Astrocyte (in vitro differentiated cells and primary cell): ENCODE results near the gene GRK5. TPM values are rescaled to one million over a fixed set of nuclear protein-coding genes. Genes with fewer than 3 reads are reported as not detected.
A peak's percentile ranks its signal among the peaks of the same experiment; 100 is the strongest.

Experiments used
- DNase-seq: peaks from one replicate; pipeline ENCODE4 v3.0.0-alpha.2; 2010; ENCODE audit warnings: low read depth
- FAIRE-seq: peaks from 2 replicates; lab custom pipeline; 2011; peaks lifted over from hg19 to GRCh38; lab: Jason Lieb, UNC
- H2AFZ ChIP-seq: 2 replicates; pipeline ENCODE4 v1.6.0; 2012; ENCODE audit warnings: low read depth, low read length, inconsistent platforms
- H3K27ac ChIP-seq: 2 replicates; pipeline ENCODE4 v1.5.1; 2011; ENCODE audit warnings: low read depth, low read length, inconsistent platforms
- H3K27me3 ChIP-seq: 2 replicates; pipeline ENCODE4 v1.6.0; 2011; ENCODE audit warnings: low read length, inconsistent platforms; ENCODE audit not compliant: insufficient read depth
- H3K36me3 ChIP-seq: 2 replicates; pipeline ENCODE4 v1.5.1; 2011; ENCODE audit warnings: low read length, inconsistent platforms; ENCODE audit not compliant: insufficient read depth
- H3K4me1 ChIP-seq: 2 replicates; pipeline ENCODE4 v1.5.1; 2011; ENCODE audit warnings: low read length, inconsistent platforms; ENCODE audit not compliant: insufficient read depth
- H3K4me2 ChIP-seq: 2 replicates; pipeline ENCODE4 v1.6.0; 2012; ENCODE audit warnings: low read length, inconsistent platforms
- H3K4me3 ChIP-seq: 2 replicates; pipeline ENCODE4 v1.5.1; 2011; ENCODE audit warnings: low read depth, mild to moderate bottlenecking, low read length, inconsistent platforms; ENCODE audit not compliant: insufficient read depth
- H3K79me2 ChIP-seq: 2 replicates; pipeline ENCODE4 v1.6.0; 2012; ENCODE audit warnings: mild to moderate bottlenecking, low read length, inconsistent platforms; ENCODE audit not compliant: insufficient read depth
- H3K9ac ChIP-seq: 2 replicates; pipeline ENCODE4 v1.6.0; 2012; ENCODE audit warnings: mild to moderate bottlenecking, low read length, inconsistent platforms
- H3K9me3 ChIP-seq: 2 replicates; pipeline ENCODE4 v1.5.1; 2012; ENCODE audit warnings: low read depth, mild to moderate bottlenecking, low read length, inconsistent platforms; ENCODE audit not compliant: insufficient read depth
- H4K20me1 ChIP-seq: 2 replicates; pipeline ENCODE4 v1.6.0; 2012; ENCODE audit warnings: low read length, inconsistent platforms; ENCODE audit not compliant: insufficient read depth
- H3K27ac Mint-ChIP-seq: one replicate; pipeline ENCODE4 v1.8.0; 2021; ENCODE audit warnings: mild to moderate bottlenecking, mixed read lengths; ENCODE audit not compliant: unreplicated experiment
- H3K27me3 Mint-ChIP-seq: one replicate; pipeline ENCODE4 v1.8.0; 2021; ENCODE audit warnings: low read depth, mixed read lengths; ENCODE audit not compliant: unreplicated experiment
- H3K36me3 Mint-ChIP-seq: one replicate; pipeline ENCODE4 v1.8.0; 2021; ENCODE audit warnings: low read depth, mixed read lengths; ENCODE audit not compliant: unreplicated experiment
- H3K4me1 Mint-ChIP-seq: one replicate; pipeline ENCODE4 v1.8.0; 2021; ENCODE audit warnings: low read depth, mixed read lengths; ENCODE audit not compliant: unreplicated experiment
- H3K4me3 Mint-ChIP-seq: one replicate; pipeline ENCODE4 v1.8.0; 2021; ENCODE audit warnings: mild to moderate bottlenecking, moderate library complexity, mixed read lengths; ENCODE audit not compliant: unreplicated experiment
- H3K9me3 Mint-ChIP-seq: one replicate; pipeline ENCODE4 v1.8.0; 2021; ENCODE audit warnings: mild to moderate bottlenecking, mixed read lengths; ENCODE audit not compliant: unreplicated experiment
- EZH2 ChIP-seq: IDR thresholded peaks from 2 replicates; pipeline ENCODE4 v1.6.1; 2012; ENCODE audit warnings: mild to moderate bottlenecking, low read length, inconsistent platforms; ENCODE audit not compliant: insufficient read depth
- total RNA-seq: library from RNA; stranded (reverse); gene quantifications from 2 replicates; pipeline ENCODE4 v1.2.1, GENCODE V29; 2021
- TF ChIP-seq, protein P1 (sequence below): IDR thresholded peaks from 2 replicates; pipeline ENCODE4 v1.5.1; 2011; ENCODE audit warnings: low read depth, mild to moderate bottlenecking, inconsistent platforms, low read length, moderate library complexity; ENCODE audit not compliant: insufficient read depth

The GRK5 gene
- total RNA-seq, 1 donor from 2014 or later, result 8.5 TPM

- H3K36me3 ChIP-seq, result no peaks in the 10 kb centered on the region
- no peak overlapping the region for H3K4me3 Mint-ChIP-seq
- H4K20me1 ChIP-seq, result no peaks in the 10 kb centered on the region
- H3K4me1 Mint-ChIP-seq, result peaks cover 2% of the 10 kb centered on the region
- TF ChIP-seq, protein P1, sequence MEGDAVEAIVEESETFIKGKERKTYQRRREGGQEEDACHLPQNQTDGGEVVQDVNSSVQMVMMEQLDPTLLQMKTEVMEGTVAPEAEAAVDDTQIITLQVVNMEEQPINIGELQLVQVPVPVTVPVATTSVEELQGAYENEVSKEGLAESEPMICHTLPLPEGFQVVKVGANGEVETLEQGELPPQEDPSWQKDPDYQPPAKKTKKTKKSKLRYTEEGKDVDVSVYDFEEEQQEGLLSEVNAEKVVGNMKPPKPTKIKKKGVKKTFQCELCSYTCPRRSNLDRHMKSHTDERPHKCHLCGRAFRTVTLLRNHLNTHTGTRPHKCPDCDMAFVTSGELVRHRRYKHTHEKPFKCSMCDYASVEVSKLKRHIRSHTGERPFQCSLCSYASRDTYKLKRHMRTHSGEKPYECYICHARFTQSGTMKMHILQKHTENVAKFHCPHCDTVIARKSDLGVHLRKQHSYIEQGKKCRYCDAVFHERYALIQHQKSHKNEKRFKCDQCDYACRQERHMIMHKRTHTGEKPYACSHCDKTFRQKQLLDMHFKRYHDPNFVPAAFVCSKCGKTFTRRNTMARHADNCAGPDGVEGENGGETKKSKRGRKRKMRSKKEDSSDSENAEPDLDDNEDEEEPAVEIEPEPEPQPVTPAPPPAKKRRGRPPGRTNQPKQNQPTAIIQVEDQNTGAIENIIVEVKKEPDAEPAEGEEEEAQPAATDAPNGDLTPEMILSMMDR, result no peak
- TF ChIP-seq EZH2, result no peak
- H3K4me2 ChIP-seq, result no peak overlapping the region
- H3K27ac Mint-ChIP-seq, result no peak overlapping the region
- peaks cover 4% of the 10 kb centered on the region for H3K9me3 Mint-ChIP-seq
- no peak for FAIRE-seq
- no peak overlapping the region for H2AFZ ChIP-seq
- H3K27me3 ChIP-seq, result peaks cover 36% of the 10 kb centered on the region
- no peaks in the 10 kb centered on the region for H3K9me3 ChIP-seq
- H3K36me3 Mint-ChIP-seq, result peaks cover 2% of the 10 kb centered on the region
- no peak for DNase-seq
- no peaks in the 10 kb centered on the region for H3K79me2 ChIP-seq
- no peak overlapping the region for H3K9ac ChIP-seq
- H3K4me3 ChIP-seq, result no peak overlapping the region
- H3K27me3 Mint-ChIP-seq, result peaks cover 52% of the 10 kb centered on the region
- no peak overlapping the region for H3K27ac ChIP-seq
- no peaks in the 10 kb centered on the region for H3K4me1 ChIP-seq
Measured at GRCh38 chr10:119480667-119481066, 273.3 kb downstream of the GRK5 start.

DNA sequence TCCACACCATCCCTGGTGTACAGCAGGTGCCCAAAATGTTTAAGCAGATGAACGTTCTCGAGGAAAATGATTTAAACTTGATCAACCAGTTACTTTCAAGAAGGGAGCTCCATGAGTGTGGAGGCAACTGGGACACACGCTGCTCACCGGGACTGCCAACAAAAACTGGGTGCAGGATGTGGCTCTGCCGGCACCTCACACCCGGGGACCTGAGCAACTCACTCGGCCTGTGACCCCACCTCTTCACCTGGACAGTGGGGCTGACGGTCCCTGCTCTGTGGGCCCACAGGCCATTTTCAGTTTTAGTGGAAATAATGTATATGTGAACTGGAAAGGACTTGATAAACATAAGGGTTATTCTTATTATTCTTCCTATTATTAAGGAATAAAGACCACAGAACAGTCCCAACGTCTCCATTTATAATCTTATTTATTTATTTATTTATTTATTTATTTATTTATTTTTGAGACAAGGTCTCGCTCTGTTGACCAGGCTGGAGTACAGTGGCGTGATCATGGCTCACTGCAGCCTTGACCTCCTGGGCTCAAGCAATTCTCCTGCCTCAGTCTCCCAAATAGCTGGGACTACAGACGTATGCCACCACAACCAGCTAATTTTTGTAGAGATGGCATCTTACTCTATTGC is 274.5 kb downstream of the GRK5 start:
- Histone ChIP-seq H2AFZ (no peak overlapping the region), H3K27me3 (peaks cover 27% of the 10 kb centered on the region), H4K20me1 (no peaks in the 10 kb centered on the region), H3K9ac (no peak overlapping the region), H3K4me2 (no peak overlapping the region), H3K36me3 (no peaks in the 10 kb centered on the region), H3K79me2 (no peaks in the 10 kb centered on the region), H3K9me3 (no peaks in the 10 kb centered on the region), H3K4me1 (no peaks in the 10 kb centered on the region), H3K4me3 (no peak overlapping the region), H3K27ac (no peak overlapping the region)
- H3K4me1 Mint-ChIP-seq, result peaks cover 2% of the 10 kb centered on the region
- H3K27ac Mint-ChIP-seq, result no peak overlapping the region
- peaks cover 4% of the 10 kb centered on the region for H3K9me3 Mint-ChIP-seq
- no peak for FAIRE-seq
- H3K27me3 Mint-ChIP-seq, result peaks cover 41% of the 10 kb centered on the region
- no peak for DNase-seq
- H3K36me3 Mint-ChIP-seq, result no peaks in the 10 kb centered on the region
- TF ChIP-seq, protein P1, result no peak
- no peak for TF ChIP-seq EZH2
- H3K4me3 Mint-ChIP-seq, result no peak overlapping the region

DNA sequence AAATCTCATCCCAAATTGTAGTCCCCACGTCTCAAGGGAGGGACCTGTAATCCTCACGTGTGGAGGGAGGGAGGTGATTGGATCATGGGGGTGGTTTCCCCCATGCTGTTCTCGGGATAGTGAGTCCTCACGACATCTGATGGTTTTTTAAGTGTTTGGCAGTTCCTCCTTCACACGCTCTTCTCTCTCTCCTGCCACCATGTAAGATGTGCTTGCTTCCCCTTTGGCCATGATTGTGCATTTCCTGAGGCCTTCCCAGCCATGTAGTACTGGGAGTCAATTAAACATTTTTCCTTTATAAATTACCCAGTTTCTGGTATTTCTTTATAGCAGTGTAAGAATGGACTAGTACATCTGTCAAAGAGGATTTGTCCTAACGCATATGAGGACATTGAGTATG is 275.6 kb downstream of the GRK5 start:
- Mint-ChIP-seq H3K27ac (no peak overlapping the region), H3K4me1 (peaks cover 2% of the 10 kb centered on the region), H3K36me3 (no peaks in the 10 kb centered on the region), H3K9me3 (peaks cover 4% of the 10 kb centered on the region), H3K4me3 (peak overlapping the region; percentile 54), H3K27me3 (peaks cover 37% of the 10 kb centered on the region)
- peaks cover 16% of the 10 kb centered on the region for H3K27me3 ChIP-seq
- H4K20me1 ChIP-seq, result no peaks in the 10 kb centered on the region
- no peak overlapping the region for H3K4me3 ChIP-seq
- no peak overlapping the region for H3K4me2 ChIP-seq
- TF ChIP-seq, protein P1, result no peak
- TF ChIP-seq EZH2, result no peak
- no peak overlapping the region for H3K27ac ChIP-seq
- no peak overlapping the region for H2AFZ ChIP-seq
- H3K79me2 ChIP-seq, result no peaks in the 10 kb centered on the region
- no peaks in the 10 kb centered on the region for H3K4me1 ChIP-seq
- DNase-seq (no peak), FAIRE-seq (no peak)
- no peak overlapping the region for H3K9ac ChIP-seq
- H3K36me3 ChIP-seq, result no peaks in the 10 kb centered on the region
- no peaks in the 10 kb centered on the region for H3K9me3 ChIP-seq
